PC-9 (cell line): ENCODE data around the gene CCDC191. TPM values are rescaled to one million over a fixed set of nuclear protein-coding genes. Genes with fewer than 3 reads are reported as not detected.

ENCODE experiments used
- BruUV-seq: library from RNA; stranded (reverse); fragments of 400-500 nt; replicated peaks from 2 replicates; lab custom pipeline; 2021; lab: Mats Ljungman, UMichigan
- CTCF ChIA-PET: fragments of 300-600 bp; sonication (Branson Sonifier 250); formaldehyde crosslinking; loops from one replicate; lab custom pipeline; 2022; ENCODE audit warnings: antibody characterized with exemption; lab: Charles Lee
- POLR2A ChIA-PET: fragments of 300-600 bp; sonication (Branson Sonifier 250); formaldehyde crosslinking; loops from one replicate; lab custom pipeline; 2022; ENCODE audit warnings: antibody characterized with exemption; ENCODE audit not compliant: unreplicated experiment; lab: Charles Lee
- DNase-seq, 2 experiments: peaks; one replicate each; pipeline versions ENCODE4 v3.0.0 to v3.0.0-alpha.2; 2015 to 2022; ENCODE audit warnings: mixed read lengths in 1 of 2
- H2AFZ ChIP-seq: fragments of 200-600 bp; sonication (generic); 2 replicates; pipeline ENCODE4 v1.8.1; 2017; ENCODE audit warnings: antibody characterized with exemption
- H3F3A ChIP-seq: fragments of 200-600 bp; sonication (generic); 2 replicates; pipeline ENCODE4 v1.8.1; 2017; ENCODE audit warnings: antibody characterized with exemption, mild to moderate bottlenecking, low read depth; ENCODE audit not compliant: insufficient read depth
- H3K27ac ChIP-seq: fragments of 200-600 bp; sonication (generic); 2 replicates; pipeline ENCODE4 v1.6.1; 2016; ENCODE audit warnings: mixed run types
- H3K27me3 ChIP-seq: fragments of 200-600 bp; sonication (generic); 2 replicates; pipeline ENCODE4 v1.6.1; 2016; ENCODE audit warnings: low read depth, mixed run types; ENCODE audit not compliant: insufficient read depth
- H3K36me3 ChIP-seq: fragments of 200-600 bp; sonication (generic); 2 replicates; pipeline ENCODE4 v1.6.1; 2016; ENCODE audit warnings: low read depth, mixed run types
- H3K4me1 ChIP-seq: fragments of 200-600 bp; sonication (generic); replicated peaks from 2 replicates; pipeline ENCODE4 v1.6.1; 2016; ENCODE audit warnings: mixed run types; ENCODE audit not compliant: insufficient read depth
- H3K4me2 ChIP-seq: fragments of 200-600 bp; sonication (generic); 2 replicates; pipeline ENCODE4 v1.6.1; 2017; ENCODE audit warnings: mixed run types
- H3K4me3 ChIP-seq: fragments of 200-600 bp; sonication (generic); 2 replicates; pipeline ENCODE4 v1.6.1; 2016; ENCODE audit warnings: mixed run types
- H3K79me2 ChIP-seq: fragments of 200-600 bp; sonication (generic); 2 replicates; pipeline ENCODE4 v1.6.1; 2017; ENCODE audit warnings: low read depth, mixed run types
- H3K9me2 ChIP-seq: fragments of 200-600 bp; sonication (generic); 2 replicates; pipeline ENCODE4 v1.8.1; 2017; ENCODE audit warnings: mild to moderate bottlenecking; ENCODE audit not compliant: insufficient read depth
- H3K9me3 ChIP-seq: fragments of 200-600 bp; sonication (generic); 2 replicates; pipeline ENCODE4 v1.8.1; 2016; ENCODE audit warnings: low read depth; ENCODE audit not compliant: insufficient read depth
- H4K20me1 ChIP-seq: fragments of 200-600 bp; sonication (generic); 2 replicates; pipeline ENCODE4 v1.8.1; 2017; ENCODE audit not compliant: insufficient read depth
- EZH2 ChIP-seq: fragments of 200-600 bp; sonication (generic); IDR thresholded peaks from 2 replicates; pipeline ENCODE4 v1.8.0; 2017; ENCODE audit warnings: antibody characterized with exemption, low read depth
- intact Hi-C: fragments of 100-400 bp; cut with micrococcal nuclease; formaldehyde crosslinking; loops from one replicate; pipeline ENCODE4 v1.10.0; 2022; ENCODE audit not compliant: unreplicated experiment
- total RNA-seq: library from RNA; stranded (reverse); gene quantifications from 2 replicates; pipeline ENCODE4 v1.2.3, GENCODE V29; 2021
- TF ChIP-seq, protein P1 (sequence below): fragments of 200-600 bp; sonication (generic); conservative IDR thresholded peaks from 2 replicates; pipeline ENCODE4 v1.6.1; 2017; ENCODE audit warnings: mixed run types, antibody characterized with exemption, mild to moderate bottlenecking, moderate library complexity

CCDC191 gene
- total RNA-seq, 1 experiment from 2014 or later, result 11.0 TPM

DNA sequence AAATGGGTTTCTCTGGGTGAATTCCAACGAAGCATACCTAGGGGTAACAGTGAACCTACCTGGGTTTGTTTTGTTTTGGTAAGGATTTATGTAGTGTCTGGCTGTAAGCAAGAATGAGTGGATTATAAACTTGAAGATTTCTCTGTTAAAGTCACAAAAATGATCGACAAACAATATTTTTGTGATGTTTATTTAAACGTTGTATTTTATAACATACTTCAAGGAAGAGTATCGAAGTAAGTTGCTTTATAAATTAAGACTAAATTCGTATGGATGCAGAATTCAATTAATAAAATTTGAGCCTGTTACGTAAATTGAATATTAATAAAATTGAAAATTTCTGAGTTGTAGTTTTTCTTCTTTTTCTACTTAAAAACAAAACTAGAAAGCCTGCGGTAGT lies 109.5 kb downstream of the CCDC191 start:
- peaks cover 7% of the 10 kb centered on the region for H3K4me1 ChIP-seq
- H4K20me1 ChIP-seq, result no peaks in the 10 kb centered on the region
- no peaks in the 10 kb centered on the region for H3K79me2 ChIP-seq
- intact Hi-C loops, result loop anchor here (2.0 to 10.0 kb wide), 3 partner anchors 50 to 1198 kb away; partner anchors contain the start of genes ATP6V1A, NAA50 and ZBTB20
- no peak overlapping the region for H3K27ac ChIP-seq
- DNase-seq, result no peak
- H2AFZ ChIP-seq, result peak overlapping the region; percentile 84
- H3K4me2 ChIP-seq, result peak overlapping the region; percentile 78
- peak overlapping the region; percentile 60 for H3K4me3 ChIP-seq
- H3K36me3 ChIP-seq, result no peaks in the 10 kb centered on the region
- no peaks in the 10 kb centered on the region for H3K9me3 ChIP-seq
- H3K9me2 ChIP-seq, result no peaks in the 10 kb centered on the region
- H3F3A ChIP-seq, result peaks cover 6% of the 10 kb centered on the region; the same call in 1 of the 2 replicates
- TF ChIP-seq, protein P1, sequence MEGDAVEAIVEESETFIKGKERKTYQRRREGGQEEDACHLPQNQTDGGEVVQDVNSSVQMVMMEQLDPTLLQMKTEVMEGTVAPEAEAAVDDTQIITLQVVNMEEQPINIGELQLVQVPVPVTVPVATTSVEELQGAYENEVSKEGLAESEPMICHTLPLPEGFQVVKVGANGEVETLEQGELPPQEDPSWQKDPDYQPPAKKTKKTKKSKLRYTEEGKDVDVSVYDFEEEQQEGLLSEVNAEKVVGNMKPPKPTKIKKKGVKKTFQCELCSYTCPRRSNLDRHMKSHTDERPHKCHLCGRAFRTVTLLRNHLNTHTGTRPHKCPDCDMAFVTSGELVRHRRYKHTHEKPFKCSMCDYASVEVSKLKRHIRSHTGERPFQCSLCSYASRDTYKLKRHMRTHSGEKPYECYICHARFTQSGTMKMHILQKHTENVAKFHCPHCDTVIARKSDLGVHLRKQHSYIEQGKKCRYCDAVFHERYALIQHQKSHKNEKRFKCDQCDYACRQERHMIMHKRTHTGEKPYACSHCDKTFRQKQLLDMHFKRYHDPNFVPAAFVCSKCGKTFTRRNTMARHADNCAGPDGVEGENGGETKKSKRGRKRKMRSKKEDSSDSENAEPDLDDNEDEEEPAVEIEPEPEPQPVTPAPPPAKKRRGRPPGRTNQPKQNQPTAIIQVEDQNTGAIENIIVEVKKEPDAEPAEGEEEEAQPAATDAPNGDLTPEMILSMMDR, result no peak
- TF ChIP-seq EZH2, result no peak
- POLR2A ChIA-PET, result no interaction called here
- CTCF ChIA-PET, result no interaction called here
- BruUV-seq, result TSS peak; percentile 85
- H3K27me3 ChIP-seq, result no peaks in the 10 kb centered on the region

DNA sequence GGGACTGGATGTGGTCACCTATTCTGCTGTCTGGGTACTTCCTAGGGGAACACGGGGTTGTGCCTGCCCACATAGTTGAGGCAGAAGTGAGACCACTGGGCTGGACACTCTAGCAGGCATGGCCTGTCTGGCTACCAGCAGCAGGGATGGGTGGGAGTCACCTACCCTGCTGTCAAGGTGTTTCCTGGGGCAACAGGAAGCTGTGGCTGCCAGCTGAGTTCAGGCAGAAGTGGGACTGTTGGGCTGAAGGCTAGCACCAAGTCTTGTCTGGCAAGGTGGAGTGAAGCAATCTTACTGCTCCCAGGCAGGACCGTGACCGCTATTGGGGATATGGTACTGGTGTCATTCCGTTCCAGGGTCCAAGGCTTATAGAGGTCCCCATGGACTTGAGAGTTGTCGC lies 128.8 kb downstream of the CCDC191 start:
- ChIA-PET POLR2A (no interaction called here), CTCF (no interaction called here)
- no peak for TF ChIP-seq EZH2
- TF ChIP-seq, protein P1, result no peak
- Histone ChIP-seq H3K9me3 (peaks cover 8% of the 10 kb centered on the region; the same call in 1 of the 2 replicates), H3F3A (no peaks in the 10 kb centered on the region), H3K4me1 (no peaks in the 10 kb centered on the region), H4K20me1 (no peaks in the 10 kb centered on the region), H2AFZ (no peak overlapping the region), H3K4me3 (no peak overlapping the region), H3K27me3 (no peaks in the 10 kb centered on the region), H3K4me2 (no peak overlapping the region), H3K9me2 (no peaks in the 10 kb centered on the region; the same call in 1 of the 2 replicates), H3K79me2 (no peaks in the 10 kb centered on the region), H3K27ac (no peak overlapping the region), H3K36me3 (no peaks in the 10 kb centered on the region)
- no peak for DNase-seq
- intact Hi-C loops, result no loop called here
- BruUV-seq, result no TSS peak

DNA sequence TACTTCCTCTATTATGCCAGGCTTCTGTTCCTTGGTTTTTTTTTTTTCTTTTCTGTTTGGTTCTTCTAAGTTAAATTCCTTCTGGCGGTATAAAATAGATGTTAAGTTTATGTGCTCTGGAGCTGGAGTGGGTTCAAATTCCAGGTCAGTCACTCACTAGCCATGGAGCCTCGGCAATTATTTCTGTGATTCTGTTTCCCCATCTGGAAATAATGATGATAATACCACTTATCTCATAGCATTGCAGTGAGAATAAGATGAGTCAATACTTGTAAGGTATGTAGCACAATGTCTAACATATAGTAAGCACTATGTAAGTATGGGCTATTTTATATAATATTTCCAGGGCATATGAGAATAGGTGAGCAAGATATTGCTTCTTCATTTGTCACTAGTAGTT lies 141.7 kb downstream of the CCDC191 start:
- ChIA-PET POLR2A (no interaction called here), CTCF (interaction anchor here (2.1 kb wide), 1 partner anchor 178 kb away, joined by 9 read pairs; no protein-coding TSS in a partner anchor)
- no peak overlapping the region for H2AFZ ChIP-seq
- no peak overlapping the region for H3K4me3 ChIP-seq
- no peak overlapping the region for H3K27ac ChIP-seq
- no peaks in the 10 kb centered on the region for H3K79me2 ChIP-seq
- H3K4me2 ChIP-seq, result no peak overlapping the region
- intact Hi-C loops, result loop anchor here (5.0 kb wide), 1 partner anchor 862 kb away; no protein-coding TSS in a partner anchor
- no peaks in the 10 kb centered on the region for H3K9me2 ChIP-seq
- H3K36me3 ChIP-seq, result 0 out of 2 replicates have a peak, but pooled peaks cover 4% of the 10 kb centered on the region
- no peak for DNase-seq
- peaks cover 5% of the 10 kb centered on the region; the same call in 1 of the 2 replicates for H3K9me3 ChIP-seq
- no TSS peak for BruUV-seq
- no peak for TF ChIP-seq EZH2
- TF ChIP-seq, protein P1, result no peak
- H3K27me3 ChIP-seq, result no peaks in the 10 kb centered on the region
- H3K4me1 ChIP-seq, result peaks cover 4% of the 10 kb centered on the region; the same call in 1 of the 2 replicates
- H3F3A ChIP-seq, result no peaks in the 10 kb centered on the region
- no peaks in the 10 kb centered on the region for H4K20me1 ChIP-seq

Other genes with a start within 250 kb of the CCDC191 start
- gene GRAMD1C, start 217.7 kb downstream of the CCDC191 start, total RNA-seq, result 14.7 and 15.7 TPM in 2 replicates
- 17.5 and 20.9 TPM in 2 replicates for gene ZDHHC23, start 108.5 kb downstream of the CCDC191 start, total RNA-seq
- 30.4 and 33.4 TPM in 2 replicates for gene QTRT2, start 211 bp upstream of the CCDC191 start, total RNA-seq
- not detected in 2 replicates for gene DRD3, start 122.5 kb upstream of the CCDC191 start, total RNA-seq
- not detected in 2 replicates for gene ZNF80, start 181.1 kb upstream of the CCDC191 start, total RNA-seq
- not detected in 2 replicates for gene TIGIT, start 237.5 kb upstream of the CCDC191 start, total RNA-seq